Choroid plexus epithelial cell (primary cell): ENCODE measurements around the gene CLSTN2.

ENCODE experiments used
- DNase-seq: peaks from one replicate; pipeline ENCODE4 v3.0.0-alpha.2; 2010; ENCODE audit warnings: low read depth
- H3K4me3 ChIP-seq: 2 replicates; pipeline ENCODE4 v1.5.1; 2011; ENCODE audit warnings: low read depth, mild to moderate bottlenecking, control low read depth, low read length, moderate library complexity
- TF ChIP-seq, protein P1 (sequence below): conservative IDR thresholded peaks from 2 replicates; pipeline ENCODE4 v1.5.1; 2011; ENCODE audit warnings: low read depth, mild to moderate bottlenecking, control low read depth, inconsistent platforms, low read length, moderate library complexity

The CLSTN2 gene

GRCh38 chr3:139935016-139935865 lies at the start of gene CLSTN2:
TSS of gene CLSTN2 (plus strand) at chr3:139935185.
- peak within 1 kb of the TSS; percentile 60 for H3K4me3 ChIP-seq
- peak; percentile 64 for DNase-seq
- TF ChIP-seq, protein P1, sequence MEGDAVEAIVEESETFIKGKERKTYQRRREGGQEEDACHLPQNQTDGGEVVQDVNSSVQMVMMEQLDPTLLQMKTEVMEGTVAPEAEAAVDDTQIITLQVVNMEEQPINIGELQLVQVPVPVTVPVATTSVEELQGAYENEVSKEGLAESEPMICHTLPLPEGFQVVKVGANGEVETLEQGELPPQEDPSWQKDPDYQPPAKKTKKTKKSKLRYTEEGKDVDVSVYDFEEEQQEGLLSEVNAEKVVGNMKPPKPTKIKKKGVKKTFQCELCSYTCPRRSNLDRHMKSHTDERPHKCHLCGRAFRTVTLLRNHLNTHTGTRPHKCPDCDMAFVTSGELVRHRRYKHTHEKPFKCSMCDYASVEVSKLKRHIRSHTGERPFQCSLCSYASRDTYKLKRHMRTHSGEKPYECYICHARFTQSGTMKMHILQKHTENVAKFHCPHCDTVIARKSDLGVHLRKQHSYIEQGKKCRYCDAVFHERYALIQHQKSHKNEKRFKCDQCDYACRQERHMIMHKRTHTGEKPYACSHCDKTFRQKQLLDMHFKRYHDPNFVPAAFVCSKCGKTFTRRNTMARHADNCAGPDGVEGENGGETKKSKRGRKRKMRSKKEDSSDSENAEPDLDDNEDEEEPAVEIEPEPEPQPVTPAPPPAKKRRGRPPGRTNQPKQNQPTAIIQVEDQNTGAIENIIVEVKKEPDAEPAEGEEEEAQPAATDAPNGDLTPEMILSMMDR = peak; percentile 1

GRCh38 chr3:139887431-139887830 lies 47.6 kb upstream of the CLSTN2 start:
- no peak for DNase-seq
- no peak overlapping the region for H3K4me3 ChIP-seq
- TF ChIP-seq, protein P1 = no peak

GRCh38 chr3:139888561-139889140 lies 46.3 kb upstream of the CLSTN2 start:
- no peak for DNase-seq
- no peak overlapping the region for H3K4me3 ChIP-seq
- TF ChIP-seq, protein P1 = no peak

GRCh38 chr3:139893267-139893962 lies 41.6 kb upstream of the CLSTN2 start:
- no peak overlapping the region for H3K4me3 ChIP-seq
- TF ChIP-seq, protein P1 = no peak

DNA sequence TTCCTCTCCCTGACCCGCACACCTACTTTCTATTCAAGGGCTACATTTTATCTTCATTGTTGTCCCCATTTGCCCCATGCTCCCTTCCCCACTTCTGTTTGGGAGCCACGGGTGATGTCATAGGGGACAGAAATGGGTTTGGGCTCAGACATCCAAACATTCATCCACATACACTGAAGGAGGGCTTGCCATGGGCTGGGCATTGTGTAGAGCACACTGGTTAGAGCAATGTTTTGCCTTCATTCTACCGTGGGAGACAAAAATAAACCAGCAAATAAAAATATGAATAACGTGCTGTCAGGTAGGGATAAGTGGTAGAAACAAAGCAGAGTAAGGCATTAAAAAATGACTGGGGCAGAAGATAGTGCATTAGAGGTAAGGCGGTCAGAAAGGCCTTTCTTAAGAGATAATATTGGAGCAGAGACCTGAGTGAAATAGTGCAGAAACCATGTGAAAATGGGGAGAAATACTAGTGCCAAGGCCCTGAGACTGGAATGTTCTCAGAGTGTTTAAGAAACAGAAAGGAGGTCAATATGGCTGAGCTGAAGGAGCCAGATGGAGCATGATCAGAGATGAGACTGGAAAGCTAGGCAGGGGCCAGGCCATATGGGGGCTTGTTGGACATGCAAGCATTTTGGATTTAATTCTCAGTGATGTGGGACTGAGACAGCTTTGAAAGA lies 40.9 kb upstream of the CLSTN2 start:
- no peak overlapping the region for H3K4me3 ChIP-seq
- DNase-seq = no peak
- TF ChIP-seq, protein P1 = no peak

More at GRCh38 chr3:139893267-139893962, 41.6 kb upstream of the CLSTN2 start:
- DNase-seq = peak; percentile 29

GRCh38 chr3:139894643-139894989 lies 40.4 kb upstream of the CLSTN2 start:
- TF ChIP-seq, protein P1 = no peak
- H3K4me3 ChIP-seq = no peak overlapping the region
- no peak for DNase-seq
